ENCODE results near the gene AQP6.

Gene AQP6

GRCh38 chr12:49928471-49928870 lies 44.3 kb upstream of the AQP6 start:
- no peak overlapping the region for H3K4me3 ChIP-seq (ENCODE audit: low read depth, low read length)
- H3K9me3 ChIP-seq (ENCODE audit: severe bottlenecking): no peaks in the 10 kb centered on the region
- no peak overlapping the region for H3K27ac ChIP-seq
- H3K36me3 ChIP-seq: no peaks in the 10 kb centered on the region
- no peak for DNase-seq
- H3K27me3 ChIP-seq (ENCODE audit: insufficient read depth, low read depth, severe bottlenecking): no peaks in the 10 kb centered on the region
- no peak for TF ChIP-seq CTCF (IDR thresholded peaks at IDR 0.05; ENCODE audit: low read depth, low read length)

DNA sequence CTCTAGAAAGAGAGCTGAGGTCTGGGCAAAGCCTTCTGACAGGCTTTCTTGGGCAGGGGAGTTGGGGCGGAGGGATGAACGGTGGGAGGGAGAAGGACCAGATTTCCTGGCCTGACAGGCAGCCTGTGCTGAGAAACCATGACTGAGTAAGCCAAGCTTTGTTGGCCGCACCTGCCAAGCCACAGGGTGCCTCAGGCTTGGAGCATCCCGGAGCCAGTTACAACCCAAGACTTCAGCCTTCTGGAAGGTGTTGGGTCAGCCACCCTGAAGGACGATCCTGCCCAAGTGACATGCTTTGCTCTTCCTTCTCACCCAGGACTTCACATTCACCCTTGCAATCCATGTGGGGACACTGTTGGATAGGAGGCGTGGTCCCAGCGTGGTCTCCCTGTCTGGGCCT lies 43.2 kb upstream of the AQP6 start:
- Histone ChIP-seq H3K36me3 (no peaks in the 10 kb centered on the region), H3K9me3 (ENCODE audit: severe bottlenecking) (no peaks in the 10 kb centered on the region), H3K27me3 (ENCODE audit: insufficient read depth, low read depth, severe bottlenecking) (no peaks in the 10 kb centered on the region), H3K27ac (no peak overlapping the region), H3K4me3 (ENCODE audit: low read depth, low read length) (no peak overlapping the region)
- no peak for DNase-seq
- TF ChIP-seq CTCF (IDR thresholded peaks at IDR 0.05; ENCODE audit: low read depth, low read length): no peak

- no peak for DNase-seq
- H3K9me3 ChIP-seq (ENCODE audit: severe bottlenecking): no peaks in the 10 kb centered on the region
- no peaks in the 10 kb centered on the region for H3K27me3 ChIP-seq (ENCODE audit: insufficient read depth, low read depth, severe bottlenecking)
- no peak overlapping the region for H3K27ac ChIP-seq
- H3K36me3 ChIP-seq: no peaks in the 10 kb centered on the region
- no peak for TF ChIP-seq CTCF (IDR thresholded peaks at IDR 0.05; ENCODE audit: low read depth, low read length)
- no peak overlapping the region for H3K4me3 ChIP-seq (ENCODE audit: low read depth, low read length)
Measured at GRCh38 chr12:49930515-49931288, 42.0 kb upstream of the AQP6 start.

- Histone ChIP-seq H3K27me3 (ENCODE audit: insufficient read depth, low read depth, severe bottlenecking) (no peaks in the 10 kb centered on the region), H3K9me3 (ENCODE audit: severe bottlenecking) (no peaks in the 10 kb centered on the region), H3K36me3 (no peaks in the 10 kb centered on the region), H3K27ac (no peak overlapping the region), H3K4me3 (ENCODE audit: low read depth, low read length) (no peak overlapping the region)
- no peak for TF ChIP-seq CTCF (IDR thresholded peaks at IDR 0.05; ENCODE audit: low read depth, low read length)
- no peak for DNase-seq
Measured at GRCh38 chr12:49932023-49932422, 40.7 kb upstream of the AQP6 start.

- Histone ChIP-seq H3K27me3 (ENCODE audit: insufficient read depth, low read depth, severe bottlenecking) (no peaks in the 10 kb centered on the region), H3K36me3 (no peaks in the 10 kb centered on the region), H3K27ac (no peak overlapping the region), H3K9me3 (ENCODE audit: severe bottlenecking) (no peaks in the 10 kb centered on the region), H3K4me3 (ENCODE audit: low read depth, low read length) (no peak overlapping the region)
- TF ChIP-seq CTCF (IDR thresholded peaks at IDR 0.05; ENCODE audit: low read depth, low read length): no peak
- no peak for DNase-seq
Measured at GRCh38 chr12:49932533-49933130, 40.1 kb upstream of the AQP6 start.

Measured in WERI-Rb-1 (cell line).